ENCODE measurements around the gene ACTR2.
"Not testable (repeated sequence)": the region's sequence is repeated elsewhere in the genome, so short reads cannot be mapped to it uniquely, and the experiment has no call there.

Gene ACTR2
- long read RNA-seq, transcript ACTR2-201 (9 exons, 3,861 nt), result major isoform, 454 of 516 reads
- long read RNA-seq, partial matches to known transcripts, result 13 of 516 reads
- long read RNA-seq, other reads (novel, unspliced or antisense), result 48 of 516 reads

DNA sequence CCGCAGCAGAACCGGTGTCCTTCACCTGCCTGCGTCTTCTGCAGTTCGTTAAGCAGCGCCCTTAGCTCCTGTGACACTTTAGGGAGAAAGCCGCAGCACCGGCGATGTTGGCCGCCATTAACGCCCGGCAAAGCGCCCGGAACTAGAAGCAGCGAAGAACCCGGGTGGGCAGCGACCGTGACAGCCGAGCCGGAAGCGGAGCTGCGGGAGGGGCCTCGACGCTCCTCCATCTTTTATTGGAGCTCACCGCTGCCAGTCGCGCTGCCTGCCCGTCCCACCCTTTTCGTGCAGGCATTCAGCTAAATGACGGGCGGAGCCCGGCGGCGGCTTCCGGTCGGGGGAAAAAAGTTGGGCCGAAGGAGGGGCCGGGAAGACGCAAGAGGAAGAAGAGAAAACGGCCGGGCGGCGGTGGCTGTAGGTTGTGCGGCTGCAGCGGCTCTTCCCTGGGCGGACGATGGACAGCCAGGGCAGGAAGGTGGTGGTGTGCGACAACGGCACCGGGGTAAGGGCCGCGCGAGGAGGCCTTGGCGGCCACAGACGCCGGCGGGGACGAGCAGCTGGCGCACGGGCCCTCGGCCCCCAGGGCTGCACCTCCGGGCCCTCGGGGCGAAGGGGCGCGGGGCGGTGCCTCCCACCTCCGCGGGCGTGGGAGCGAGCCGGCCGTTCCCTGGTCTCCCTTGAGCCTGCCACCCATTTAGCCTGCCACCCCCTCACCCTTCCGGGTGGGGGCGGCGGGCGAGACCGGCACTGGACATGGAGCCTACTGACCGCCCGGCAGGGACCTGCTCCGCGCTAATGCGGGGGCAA, at the start of gene ACTR2:
TSS of gene ACTR2 (plus strand) at position 376 of the 807 bp plus-strand sequence. CDS start at position 455, 79 bp downstream.
- TF ChIP-seq SPI1 (IDR thresholded peaks at IDR 0.05; ENCODE audit: borderline replicate concordance, low read depth) (peak; percentile 18; the same call in 1 of the 2 replicates), POLR2AphosphoS5 (IDR thresholded peaks at IDR 0.05; ENCODE audit: low read depth) (peak; percentile 92), GABPA (IDR thresholded peaks at IDR 0.05; ENCODE audit: low read depth) (peak; percentile 91)
- TF ChIP-seq, protein P1, sequence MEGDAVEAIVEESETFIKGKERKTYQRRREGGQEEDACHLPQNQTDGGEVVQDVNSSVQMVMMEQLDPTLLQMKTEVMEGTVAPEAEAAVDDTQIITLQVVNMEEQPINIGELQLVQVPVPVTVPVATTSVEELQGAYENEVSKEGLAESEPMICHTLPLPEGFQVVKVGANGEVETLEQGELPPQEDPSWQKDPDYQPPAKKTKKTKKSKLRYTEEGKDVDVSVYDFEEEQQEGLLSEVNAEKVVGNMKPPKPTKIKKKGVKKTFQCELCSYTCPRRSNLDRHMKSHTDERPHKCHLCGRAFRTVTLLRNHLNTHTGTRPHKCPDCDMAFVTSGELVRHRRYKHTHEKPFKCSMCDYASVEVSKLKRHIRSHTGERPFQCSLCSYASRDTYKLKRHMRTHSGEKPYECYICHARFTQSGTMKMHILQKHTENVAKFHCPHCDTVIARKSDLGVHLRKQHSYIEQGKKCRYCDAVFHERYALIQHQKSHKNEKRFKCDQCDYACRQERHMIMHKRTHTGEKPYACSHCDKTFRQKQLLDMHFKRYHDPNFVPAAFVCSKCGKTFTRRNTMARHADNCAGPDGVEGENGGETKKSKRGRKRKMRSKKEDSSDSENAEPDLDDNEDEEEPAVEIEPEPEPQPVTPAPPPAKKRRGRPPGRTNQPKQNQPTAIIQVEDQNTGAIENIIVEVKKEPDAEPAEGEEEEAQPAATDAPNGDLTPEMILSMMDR (IDR thresholded peaks at IDR 0.05; ENCODE audit: insufficient read depth, low read length), result no peak
- TF ChIP-seq, protein P2, sequence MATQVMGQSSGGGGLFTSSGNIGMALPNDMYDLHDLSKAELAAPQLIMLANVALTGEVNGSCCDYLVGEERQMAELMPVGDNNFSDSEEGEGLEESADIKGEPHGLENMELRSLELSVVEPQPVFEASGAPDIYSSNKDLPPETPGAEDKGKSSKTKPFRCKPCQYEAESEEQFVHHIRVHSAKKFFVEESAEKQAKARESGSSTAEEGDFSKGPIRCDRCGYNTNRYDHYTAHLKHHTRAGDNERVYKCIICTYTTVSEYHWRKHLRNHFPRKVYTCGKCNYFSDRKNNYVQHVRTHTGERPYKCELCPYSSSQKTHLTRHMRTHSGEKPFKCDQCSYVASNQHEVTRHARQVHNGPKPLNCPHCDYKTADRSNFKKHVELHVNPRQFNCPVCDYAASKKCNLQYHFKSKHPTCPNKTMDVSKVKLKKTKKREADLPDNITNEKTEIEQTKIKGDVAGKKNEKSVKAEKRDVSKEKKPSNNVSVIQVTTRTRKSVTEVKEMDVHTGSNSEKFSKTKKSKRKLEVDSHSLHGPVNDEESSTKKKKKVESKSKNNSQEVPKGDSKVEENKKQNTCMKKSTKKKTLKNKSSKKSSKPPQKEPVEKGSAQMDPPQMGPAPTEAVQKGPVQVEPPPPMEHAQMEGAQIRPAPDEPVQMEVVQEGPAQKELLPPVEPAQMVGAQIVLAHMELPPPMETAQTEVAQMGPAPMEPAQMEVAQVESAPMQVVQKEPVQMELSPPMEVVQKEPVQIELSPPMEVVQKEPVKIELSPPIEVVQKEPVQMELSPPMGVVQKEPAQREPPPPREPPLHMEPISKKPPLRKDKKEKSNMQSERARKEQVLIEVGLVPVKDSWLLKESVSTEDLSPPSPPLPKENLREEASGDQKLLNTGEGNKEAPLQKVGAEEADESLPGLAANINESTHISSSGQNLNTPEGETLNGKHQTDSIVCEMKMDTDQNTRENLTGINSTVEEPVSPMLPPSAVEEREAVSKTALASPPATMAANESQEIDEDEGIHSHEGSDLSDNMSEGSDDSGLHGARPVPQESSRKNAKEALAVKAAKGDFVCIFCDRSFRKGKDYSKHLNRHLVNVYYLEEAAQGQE (IDR thresholded peaks at IDR 0.05; ENCODE audit: insufficient replicate concordance, low read depth), result peak; percentile 50
- Histone ChIP-seq H3K27ac (replicated peaks) (peak within 1 kb of the TSS; percentile 98), H3K27me3 (ENCODE audit: insufficient read depth, poor library complexity, severe bottlenecking) (no peaks in the 10 kb centered on the region), H3K4me3 (replicated peaks; ENCODE audit: insufficient read depth, low read length) (peak within 1 kb of the TSS; percentile 76)
- DNase-seq (ENCODE audit: low read depth in 1 of 2, low spot score in 1 of 2), result peak; percentile 86 to 98

DNA sequence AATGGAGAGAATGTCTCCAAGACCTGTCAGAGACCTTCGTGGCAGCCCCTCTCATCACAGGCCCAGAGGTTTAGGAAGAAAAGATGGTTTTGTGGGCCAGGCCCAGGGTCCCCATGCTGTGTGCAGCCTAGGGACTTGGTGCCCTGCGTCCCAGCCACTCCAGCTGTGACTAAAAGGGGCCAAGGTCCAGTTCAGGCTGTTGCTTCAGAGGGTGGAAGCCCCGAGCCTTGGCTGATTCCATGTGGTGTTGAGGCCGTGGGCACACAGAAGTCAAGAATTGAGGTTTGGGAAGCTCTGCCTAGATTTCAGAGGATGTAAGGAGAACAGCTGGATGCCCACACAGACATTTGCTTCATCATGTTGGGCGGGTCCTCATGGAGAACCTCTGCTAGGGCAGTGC, 45.1 kb upstream of the ACTR2 start:
- TF ChIP-seq, protein P1 (IDR thresholded peaks at IDR 0.05; ENCODE audit: insufficient read depth, low read length), result no peak
- TF ChIP-seq, protein P2 (IDR thresholded peaks at IDR 0.05; ENCODE audit: insufficient replicate concordance, low read depth), result no peak
- TF ChIP-seq POLR2AphosphoS5 (IDR thresholded peaks at IDR 0.05; ENCODE audit: low read depth) (no peak), SPI1 (IDR thresholded peaks at IDR 0.05; ENCODE audit: borderline replicate concordance, low read depth) (no peak), GABPA (IDR thresholded peaks at IDR 0.05; ENCODE audit: low read depth) (no peak)
- DNase-seq (ENCODE audit: low read depth in 1 of 2, low spot score in 1 of 2), result no peak
- Histone ChIP-seq H3K27me3 (ENCODE audit: insufficient read depth, poor library complexity, severe bottlenecking) (no peaks in the 10 kb centered on the region), H3K27ac (replicated peaks) (no peak overlapping the region), H3K4me3 (replicated peaks; ENCODE audit: insufficient read depth, low read length) (no peak overlapping the region)

DNA sequence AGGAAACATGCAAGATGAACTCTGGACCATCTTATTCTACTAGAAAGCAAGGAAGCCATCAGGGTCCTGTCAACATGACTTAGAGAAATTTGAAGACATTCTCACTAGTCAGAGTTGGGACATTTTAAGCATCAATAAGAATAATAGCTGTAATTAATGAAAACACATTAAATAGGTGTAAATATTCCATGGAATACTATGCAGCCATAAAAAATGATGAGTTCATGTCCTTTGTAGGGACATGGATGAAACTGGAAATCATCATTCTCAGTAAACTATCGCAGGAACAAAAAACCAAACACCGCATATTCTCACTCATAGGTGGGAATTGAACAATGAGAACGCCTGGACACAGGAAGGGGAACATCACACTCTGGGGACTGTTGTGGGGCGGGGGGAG, 44.2 kb upstream of the ACTR2 start:
- not testable (repeated sequence) for H3K27me3 ChIP-seq (ENCODE audit: insufficient read depth, poor library complexity, severe bottlenecking); DNase-seq (ENCODE audit: low read depth in 1 of 2, low spot score in 1 of 2); H3K4me3 ChIP-seq (replicated peaks; ENCODE audit: insufficient read depth, low read length); H3K27ac ChIP-seq (replicated peaks)

DNA sequence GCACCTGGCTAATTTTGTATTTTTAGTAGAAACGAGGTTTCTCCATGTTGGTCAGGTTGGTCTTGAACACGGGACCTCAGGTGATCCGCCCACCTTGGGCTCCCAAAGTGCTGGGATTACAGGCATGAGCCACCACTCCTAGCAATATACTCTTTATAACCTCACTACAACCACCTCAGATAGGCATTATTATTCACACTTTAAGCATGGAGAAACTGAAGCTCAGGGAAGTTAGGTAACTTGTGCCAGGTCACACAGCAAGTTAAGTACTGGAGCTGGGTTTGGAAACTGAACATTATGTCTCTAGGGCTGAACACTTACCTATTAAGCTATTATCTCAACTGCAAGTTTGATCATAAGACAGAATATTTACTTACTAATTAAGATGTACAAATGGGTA, 42.6 kb upstream of the ACTR2 start:
- no peak for TF ChIP-seq POLR2AphosphoS5 (IDR thresholded peaks at IDR 0.05; ENCODE audit: low read depth)
- TF ChIP-seq, protein P1 (IDR thresholded peaks at IDR 0.05; ENCODE audit: insufficient read depth, low read length), result no peak
- no peak for TF ChIP-seq SPI1 (IDR thresholded peaks at IDR 0.05; ENCODE audit: borderline replicate concordance, low read depth)
- TF ChIP-seq, protein P2 (IDR thresholded peaks at IDR 0.05; ENCODE audit: insufficient replicate concordance, low read depth), result no peak
- TF ChIP-seq GABPA (IDR thresholded peaks at IDR 0.05; ENCODE audit: low read depth), result no peak
- no peaks in the 10 kb centered on the region for H3K27me3 ChIP-seq (ENCODE audit: insufficient read depth, poor library complexity, severe bottlenecking)
- DNase-seq (ENCODE audit: low read depth in 1 of 2, low spot score in 1 of 2), result no peak
- H3K4me3 ChIP-seq (replicated peaks; ENCODE audit: insufficient read depth, low read length), result no peak overlapping the region
- H3K27ac ChIP-seq (replicated peaks), result no peak overlapping the region
